HG03521 (cell line): ENCODE measurements around the gene HINFP.
A peak's percentile ranks its signal among the peaks of the same experiment; 100 is the strongest.
"Not testable (repeated sequence)": the region's sequence is repeated elsewhere in the genome, so short reads cannot be mapped to it uniquely, and the experiment has no call there.

Experiments
- ATAC-seq: cut with Tn5 transposase; IDR thresholded peaks from one replicate; pipeline ENCODE4 v1.9.1; 2021; ENCODE audit warnings: mild to moderate bottlenecking, moderate library complexity; ENCODE audit not compliant: unreplicated experiment

The HINFP gene

DNA sequence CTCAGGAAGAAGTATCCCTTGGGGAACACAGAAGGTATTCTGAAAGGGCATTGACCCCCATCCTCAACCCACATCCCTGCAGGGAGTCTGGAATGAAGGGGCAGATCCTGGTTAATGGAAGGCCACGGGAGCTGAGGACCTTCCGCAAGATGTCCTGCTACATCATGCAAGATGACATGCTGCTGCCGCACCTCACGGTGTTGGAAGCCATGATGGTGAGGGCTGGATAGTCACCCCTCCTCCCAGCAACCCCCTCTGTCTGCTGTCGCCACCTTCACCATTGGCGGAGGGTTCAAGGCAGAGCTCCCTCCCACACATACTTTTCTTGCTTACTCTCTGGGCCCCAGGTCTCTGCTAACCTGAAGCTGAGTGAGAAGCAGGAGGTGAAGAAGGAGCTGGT lies 32.8 kb downstream of the HINFP start:
- ATAC-seq, result no peak

DNA sequence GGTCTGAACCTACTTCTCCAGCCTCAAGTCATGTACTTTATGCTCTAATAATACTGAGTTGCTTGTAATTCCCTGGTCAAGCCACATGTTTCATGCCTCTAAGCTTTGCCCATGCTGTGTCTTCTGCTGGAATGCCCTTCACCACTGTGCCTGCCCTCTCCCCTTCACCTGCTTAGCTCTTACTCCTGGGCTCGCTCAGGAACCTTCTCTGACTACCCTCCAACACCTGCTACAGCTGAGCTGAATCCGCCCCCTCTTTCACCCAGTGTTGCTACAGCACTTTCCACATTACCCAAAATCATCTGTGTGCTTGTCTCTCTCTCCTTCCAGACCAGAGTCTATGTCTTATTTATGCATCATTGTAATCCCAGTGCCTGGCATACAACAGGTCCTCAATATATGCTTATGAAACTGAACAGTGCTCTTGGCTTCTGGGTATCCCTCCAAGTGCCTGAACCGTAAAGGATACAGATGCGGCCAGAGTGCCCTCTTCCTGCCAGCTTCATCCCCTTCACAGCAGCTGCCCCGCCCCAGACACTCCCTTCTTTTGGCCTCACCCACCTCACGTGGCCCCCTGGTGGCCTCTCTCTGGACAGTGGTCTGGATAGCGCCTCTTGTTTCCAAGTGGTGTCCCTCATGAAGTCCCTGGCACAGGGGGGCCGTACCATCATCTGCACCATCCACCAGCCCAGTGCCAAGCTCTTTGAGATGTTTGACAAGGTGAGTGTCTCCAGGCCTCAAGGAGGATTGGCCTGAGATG lies 34.5 kb downstream of the HINFP start:
- no peak for ATAC-seq

DNA sequence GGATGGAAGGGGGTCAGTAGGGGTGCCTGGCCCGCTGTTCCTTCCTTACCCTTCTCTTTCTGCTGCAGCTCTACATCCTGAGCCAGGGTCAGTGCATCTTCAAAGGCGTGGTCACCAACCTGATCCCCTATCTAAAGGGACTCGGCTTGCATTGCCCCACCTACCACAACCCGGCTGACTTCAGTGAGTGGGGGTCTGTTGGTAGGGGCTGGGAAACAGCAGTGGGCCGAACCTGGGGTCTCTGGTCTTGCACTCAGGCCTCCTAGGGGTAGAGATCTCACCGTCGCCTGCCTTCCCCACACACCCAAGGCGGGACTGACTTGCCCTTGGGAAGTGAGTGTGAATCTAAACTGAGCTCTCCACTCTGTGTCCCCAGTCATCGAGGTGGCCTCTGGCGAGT lies 35.1 kb downstream of the HINFP start:
- ATAC-seq, result no peak

DNA sequence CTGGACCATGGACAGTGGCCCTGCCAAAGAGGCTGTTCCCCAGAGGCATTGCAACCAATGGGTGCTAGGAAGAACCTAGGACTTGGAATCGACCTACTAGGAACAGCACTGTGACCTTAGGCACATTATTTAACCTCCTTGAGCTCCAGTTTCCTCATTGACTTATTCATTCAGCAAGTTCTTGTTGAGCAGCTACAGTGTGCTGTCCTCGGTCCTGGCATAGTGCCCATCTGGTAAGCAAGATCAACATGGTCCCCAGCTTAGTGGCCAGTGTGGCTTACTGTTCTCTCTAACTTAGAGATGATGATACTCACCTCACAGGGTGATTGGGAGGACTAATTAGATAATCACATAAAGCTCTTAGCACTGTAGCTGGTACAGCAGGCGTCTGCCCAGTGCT lies 35.7 kb downstream of the HINFP start:
- no peak for ATAC-seq

DNA sequence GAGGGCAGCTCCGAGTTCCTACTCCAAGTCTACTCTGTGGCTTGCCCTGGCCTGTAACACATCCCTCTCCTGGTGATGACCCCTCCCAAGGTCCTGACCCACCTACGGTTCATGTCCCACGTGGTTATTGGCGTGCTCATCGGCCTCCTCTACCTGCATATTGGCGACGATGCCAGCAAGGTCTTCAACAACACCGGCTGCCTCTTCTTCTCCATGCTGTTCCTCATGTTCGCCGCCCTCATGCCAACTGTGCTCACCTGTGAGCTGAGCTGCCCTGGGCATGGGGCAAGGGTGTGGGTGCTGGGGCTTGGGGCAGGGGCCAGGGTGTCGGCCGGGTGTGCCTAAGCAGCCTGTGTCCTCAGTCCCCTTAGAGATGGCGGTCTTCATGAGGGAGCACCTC lies 37.1 kb downstream of the HINFP start:
- no peak for ATAC-seq

DNA sequence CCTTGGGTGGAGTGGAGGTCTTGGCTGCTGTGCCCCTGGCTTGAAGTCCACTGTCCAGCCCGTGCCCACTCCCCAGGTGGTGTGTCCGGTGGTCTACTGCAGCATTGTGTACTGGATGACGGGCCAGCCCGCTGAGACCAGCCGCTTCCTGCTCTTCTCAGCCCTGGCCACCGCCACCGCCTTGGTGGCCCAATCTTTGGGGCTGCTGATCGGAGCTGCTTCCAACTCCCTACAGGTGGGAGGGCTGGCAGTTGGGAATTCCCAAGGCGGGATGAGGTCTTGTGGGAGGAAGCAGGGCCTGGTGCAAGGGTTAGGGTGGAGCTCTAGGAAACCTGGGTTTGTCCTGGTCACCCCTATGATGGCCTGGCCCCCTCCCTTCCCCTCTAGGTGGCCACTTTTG lies 38.8 kb downstream of the HINFP start:
- ATAC-seq, result no peak

DNA sequence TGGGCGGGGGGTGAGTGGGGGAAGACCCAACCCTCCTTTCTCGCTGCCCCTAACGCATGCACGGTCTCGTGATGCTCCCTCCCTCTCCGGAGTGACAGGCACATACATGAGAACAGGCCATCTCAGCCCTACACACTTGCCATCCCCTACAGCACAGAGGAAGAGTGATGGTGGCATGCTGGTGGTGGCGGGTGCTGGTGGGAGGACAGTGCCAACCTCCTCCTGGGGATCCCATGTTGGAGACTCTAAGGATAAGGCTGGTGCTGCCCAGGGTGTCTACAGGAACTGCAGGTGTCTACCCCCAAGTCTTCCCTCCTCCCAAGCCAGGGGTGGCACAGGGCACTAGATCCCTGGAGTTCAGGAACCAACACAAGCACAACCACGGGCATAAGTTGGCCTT lies 40.5 kb downstream of the HINFP start:
- ATAC-seq, result no peak

DNA sequence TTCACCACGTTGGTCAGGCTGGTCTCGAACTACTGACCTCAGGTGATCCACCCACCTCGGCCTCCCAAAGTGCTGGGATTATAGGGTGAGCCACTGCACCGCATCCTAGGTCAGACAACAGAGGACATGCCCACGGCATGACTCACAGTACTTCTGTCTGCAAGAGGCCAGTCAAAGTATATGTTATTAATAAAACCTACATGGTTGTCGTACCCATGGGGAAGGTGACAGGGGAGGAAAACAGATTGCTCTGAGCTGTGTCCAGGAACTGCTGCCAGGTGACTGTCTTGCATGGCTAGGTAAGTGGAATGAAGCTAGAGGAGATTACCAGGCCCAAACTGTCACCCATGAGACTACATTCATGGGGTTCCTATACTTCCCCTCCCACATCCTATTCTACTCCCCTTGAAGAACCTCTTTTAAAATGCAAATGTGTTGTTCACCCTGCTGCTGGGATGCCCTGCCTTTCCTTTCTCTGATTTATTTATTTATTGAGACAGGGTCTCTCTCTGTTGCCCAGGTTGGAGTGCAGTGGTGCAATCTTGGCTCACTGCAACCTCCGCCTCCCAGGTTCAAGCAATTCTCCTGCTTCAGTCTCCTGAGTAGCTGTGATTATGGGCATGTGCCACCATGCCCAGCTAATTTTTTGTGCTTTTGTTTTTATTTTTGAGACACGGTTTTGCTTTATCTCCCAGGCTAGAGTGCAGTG lies 45.1 kb downstream of the HINFP start:
- no peak for ATAC-seq

DNA sequence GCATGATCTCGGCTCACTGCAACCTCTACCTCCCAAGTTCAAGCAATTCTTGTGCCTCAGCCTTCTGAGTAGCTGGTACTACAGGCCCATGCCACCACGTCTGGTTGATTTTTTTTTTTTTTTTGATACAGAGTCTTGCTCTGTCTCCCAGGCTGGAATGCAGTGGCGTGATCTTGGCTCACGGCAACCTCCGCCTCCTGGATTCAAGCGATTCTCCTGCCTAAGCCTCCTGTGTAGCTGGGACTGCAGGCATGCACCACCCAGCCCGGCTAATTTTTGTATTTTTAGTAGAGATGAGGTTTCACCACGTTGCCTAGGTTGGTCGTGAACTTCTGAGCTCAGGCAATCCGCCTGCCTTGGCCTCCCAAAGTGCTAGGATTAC lies 45.7 kb downstream of the HINFP start:
- not testable (repeated sequence) for ATAC-seq

DNA sequence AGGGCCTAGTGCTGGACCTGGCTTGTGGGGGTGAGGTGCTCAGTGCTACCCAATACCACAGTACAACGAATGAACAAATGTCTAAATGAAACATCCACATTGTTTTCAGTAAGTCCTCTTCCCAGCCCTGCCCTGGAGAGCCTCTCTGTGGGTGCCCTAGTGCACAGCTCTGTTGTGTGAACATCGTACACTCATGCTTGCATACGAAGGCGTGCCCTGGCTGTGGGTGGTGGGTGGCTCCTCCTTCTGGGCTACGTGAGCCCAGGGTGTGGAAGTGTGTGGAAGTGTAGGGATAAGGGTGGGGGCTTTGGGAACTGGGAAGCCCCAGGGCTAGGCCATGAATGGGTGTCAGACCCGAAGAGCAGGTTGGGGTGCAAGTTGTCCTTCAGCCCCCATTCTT lies 46.6 kb downstream of the HINFP start:
- no peak for ATAC-seq

DNA sequence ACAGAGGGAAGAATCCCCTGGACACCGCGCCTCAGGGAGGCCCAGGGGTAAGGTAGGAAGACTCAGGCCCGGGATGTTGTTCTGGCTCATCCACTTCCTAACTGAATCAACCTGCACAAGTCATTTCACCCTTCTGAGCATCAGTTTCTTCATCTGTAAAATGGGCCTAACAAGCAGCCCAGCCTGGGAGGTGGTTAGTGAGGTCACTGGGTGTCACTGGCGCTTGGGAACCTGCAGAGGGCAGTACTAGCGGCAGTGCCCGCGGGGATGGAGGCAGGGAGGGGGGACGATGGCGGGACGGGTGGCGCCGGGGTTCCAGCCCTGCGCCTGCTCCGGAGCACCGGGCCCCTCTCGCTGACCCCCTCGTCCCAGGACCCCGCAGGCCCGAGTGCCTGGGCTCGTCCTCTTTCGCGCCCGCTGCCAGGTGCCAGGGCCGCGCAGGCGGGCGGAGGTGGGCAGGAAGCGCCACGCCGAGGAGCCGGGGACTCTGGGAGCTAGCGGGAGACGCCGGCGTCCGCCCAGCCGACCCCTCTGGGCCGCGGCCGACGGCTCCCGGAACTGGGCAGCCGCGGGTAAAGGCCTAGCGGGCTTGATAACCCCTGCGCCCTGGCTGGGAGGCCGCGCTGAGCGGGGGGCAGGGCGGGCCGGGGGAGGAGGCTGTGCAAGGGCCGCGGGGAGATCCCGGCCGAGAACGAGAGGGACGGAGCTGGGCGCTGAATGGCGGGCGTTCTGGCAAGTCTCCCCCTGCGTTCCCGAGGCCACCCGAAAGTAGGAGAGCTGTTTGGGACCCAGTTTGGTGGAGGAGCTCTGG lies 47.3 kb downstream of the HINFP start, which contains the start of gene NLRX1:
TSS of gene NLRX1 (plus strand) at position 255 of the 811 bp plus-strand sequence. CDS start 2,679 bp downstream, outside the sequence.
- ATAC-seq, result peak; percentile 92

DNA sequence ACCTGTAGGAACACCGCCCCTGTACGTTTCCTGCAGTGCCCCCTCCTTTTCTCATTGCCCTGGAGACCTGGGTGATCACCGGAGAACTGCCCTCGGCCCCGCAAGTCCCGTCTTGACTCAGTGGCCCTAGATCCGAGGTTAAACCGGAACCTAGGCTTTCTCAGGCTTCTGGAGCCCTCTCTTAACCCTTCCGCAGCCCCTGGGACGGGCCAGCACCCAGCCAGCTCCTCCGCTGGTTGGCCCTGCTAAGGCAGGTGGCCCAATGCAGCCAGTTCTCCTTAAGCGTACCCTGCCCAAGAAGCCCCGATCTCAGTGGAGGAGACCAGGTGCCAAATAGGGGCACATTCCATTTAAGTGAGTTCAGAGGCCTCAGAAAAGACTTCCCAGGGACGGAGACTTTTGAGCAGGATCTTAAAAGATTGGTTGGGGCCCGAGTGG lies 47.9 kb downstream of the HINFP start:
- peak; percentile 9 for ATAC-seq

DNA sequence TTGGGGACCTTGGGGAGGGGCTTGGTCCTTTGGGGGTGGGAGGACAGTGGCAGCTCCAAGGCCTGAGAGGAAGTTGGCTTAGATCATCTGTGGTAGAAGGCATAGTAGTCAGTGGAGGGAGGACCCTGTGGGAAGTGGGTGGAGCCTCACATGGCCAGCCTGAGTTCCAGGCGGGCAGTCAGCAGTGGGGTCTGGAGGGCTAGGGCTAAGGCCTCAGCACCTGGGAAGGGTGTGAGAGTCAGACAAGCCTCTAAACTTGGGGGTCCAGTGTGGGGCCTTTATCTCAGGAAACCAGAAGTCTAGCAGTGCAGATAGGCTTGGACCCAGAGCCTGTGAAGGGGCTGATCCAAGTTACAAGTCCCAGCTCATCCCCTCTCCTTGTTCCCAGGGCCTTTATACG lies 51.1 kb downstream of the HINFP start:
- ATAC-seq, result no peak

DNA sequence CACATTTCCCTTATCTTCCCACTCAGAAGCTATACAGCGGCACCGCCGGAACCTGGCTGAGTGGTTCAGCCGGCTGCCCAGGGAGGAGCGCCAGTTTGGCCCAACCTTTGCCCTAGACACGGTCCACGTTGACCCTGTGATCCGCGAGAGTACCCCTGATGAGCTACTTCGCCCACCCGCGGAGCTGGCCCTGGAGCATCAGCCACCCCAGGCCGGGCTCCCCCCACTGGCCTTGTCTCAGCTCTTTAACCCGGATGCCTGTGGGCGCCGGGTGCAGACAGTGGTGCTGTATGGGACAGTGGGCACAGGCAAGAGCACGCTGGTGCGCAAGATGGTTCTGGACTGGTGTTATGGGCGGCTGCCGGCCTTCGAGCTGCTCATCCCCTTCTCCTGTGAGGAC lies 52.1 kb downstream of the HINFP start:
- ATAC-seq, result no peak

DNA sequence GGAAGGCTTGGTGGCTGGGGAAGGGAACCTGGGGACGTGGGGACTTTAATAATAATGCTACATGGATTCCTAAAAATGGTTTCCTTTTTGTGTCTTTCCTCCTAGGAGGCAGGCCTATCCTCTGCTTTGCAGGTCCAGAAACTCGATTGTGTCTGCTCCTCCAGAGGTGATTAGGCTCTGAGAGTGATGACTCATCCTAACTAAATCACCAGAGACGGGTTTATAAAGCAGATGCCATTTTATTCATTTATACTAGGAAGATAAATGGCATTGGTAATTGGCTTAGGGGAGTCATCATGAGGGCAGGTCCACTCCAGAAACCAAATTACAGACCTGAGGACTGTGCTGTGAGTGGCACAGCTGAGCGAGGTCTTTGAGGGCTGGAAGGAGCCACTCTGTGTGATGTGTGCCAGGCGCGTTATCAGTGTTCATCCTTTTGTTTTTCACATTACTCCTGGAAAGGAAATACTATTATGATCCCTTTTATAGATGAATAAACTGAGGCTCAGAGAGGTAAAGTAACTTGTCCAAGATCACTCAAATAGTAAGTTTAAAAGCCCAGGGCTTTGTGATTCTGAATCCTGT lies 54.2 kb downstream of the HINFP start:
- ATAC-seq, result no peak

DNA sequence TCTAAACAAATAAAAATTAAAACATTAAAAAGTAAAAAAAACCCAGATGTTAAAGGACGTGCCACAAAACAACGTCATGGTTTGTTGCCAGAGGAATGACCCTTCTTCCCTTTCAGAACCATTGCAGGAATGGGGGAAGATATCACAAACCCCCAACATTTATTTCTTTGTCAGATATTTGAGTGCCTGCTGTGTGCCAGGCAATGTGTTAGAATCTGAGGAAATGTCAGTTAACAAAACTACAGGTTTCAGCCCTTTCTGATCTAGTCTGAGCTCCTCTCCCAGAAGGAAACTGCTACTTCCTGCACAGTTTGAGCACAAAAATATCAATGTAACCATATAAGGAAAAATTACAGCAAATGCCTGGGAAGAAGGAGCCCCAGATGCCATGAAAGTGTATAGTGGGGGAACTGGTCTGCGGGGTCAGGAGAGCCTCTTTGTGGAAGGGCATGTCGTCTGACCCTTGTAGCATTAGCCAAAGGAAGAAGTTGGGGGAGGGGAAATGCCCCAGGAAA lies 56.8 kb downstream of the HINFP start:
- no peak for ATAC-seq

DNA sequence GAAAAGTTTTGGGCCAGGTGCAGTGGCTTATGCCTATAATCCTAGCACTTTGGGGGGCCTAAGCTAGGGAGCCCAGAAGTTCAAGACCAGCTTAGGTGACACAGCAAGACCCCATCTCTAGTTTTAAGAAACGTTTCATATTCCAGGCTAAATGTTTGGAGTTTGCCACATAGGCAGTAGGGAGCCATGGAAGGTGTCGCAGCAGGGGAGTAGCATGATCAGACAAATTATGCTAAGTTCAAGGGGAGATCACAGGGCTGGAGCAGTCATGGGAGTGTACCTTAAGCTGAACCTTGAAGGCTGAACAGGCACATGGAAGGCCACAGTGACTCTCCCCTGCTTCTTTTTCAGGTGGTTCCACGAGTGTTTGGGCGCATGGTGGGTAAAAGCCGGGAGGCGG lies 58.0 kb downstream of the HINFP start:
- ATAC-seq, result no peak

DNA sequence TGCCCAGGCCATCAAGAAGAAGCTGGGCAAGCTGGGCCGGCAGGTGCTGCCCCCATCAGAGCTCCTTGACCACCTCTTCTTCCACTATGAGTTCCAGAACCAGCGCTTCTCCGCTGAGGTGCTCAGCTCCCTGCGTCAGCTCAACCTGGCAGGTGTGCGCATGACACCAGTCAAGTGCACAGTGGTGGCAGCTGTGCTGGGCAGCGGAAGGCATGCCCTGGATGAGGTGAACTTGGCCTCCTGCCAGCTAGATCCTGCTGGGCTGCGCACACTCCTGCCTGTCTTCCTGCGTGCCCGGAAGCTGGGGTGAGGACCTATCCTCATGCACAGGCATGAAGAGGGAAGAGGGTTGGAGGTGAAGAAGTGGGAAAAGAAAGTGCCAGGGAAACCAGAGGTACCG lies 58.6 kb downstream of the HINFP start:
- no peak for ATAC-seq

DNA sequence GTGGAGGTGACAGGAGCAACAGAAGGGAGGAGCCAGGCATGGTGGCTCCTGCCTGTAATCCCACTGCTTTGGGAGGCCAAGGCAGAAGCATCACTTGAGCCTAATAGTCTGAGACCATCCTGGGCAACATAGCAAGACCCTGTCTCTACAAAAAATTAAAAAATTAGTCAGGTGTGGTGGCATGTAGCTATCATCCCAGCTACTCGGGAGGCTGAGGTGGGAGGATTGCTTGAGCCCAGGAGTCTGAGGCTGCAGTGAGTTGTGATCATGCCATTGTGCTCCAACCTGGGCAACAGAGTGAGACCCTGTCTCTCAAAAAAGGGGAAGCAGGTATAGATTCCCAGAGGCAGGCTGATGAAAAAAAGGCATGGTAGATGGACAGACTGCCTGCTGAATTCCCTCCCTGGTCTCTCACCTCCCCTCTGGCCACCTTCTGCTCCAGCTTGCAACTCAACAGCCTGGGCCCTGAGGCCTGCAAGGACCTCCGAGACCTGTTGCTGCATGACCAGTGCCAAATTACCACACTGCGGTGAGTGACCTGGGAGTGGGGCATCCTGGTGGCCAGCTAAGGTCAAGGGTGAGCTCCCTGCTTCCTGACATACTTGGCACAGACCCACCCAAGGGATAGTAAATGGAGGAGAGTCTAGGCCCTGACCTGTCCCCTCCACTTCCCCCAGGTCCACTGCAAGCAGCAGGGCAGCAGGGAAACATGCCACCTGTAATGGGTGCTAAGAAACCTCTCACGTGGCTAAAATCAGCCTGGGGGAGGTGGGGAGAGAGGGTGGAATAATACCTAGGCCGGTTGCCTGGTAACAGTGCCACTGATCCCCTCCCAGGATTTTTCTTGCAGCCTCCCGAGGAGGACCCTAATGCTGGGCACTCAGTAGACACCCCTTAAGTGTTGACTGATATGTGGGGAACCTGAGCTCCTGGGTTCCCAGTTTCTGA lies 59.6 kb downstream of the HINFP start:
- ATAC-seq, result no peak
